ENCODE data around the gene MEIS2. TPM values are rescaled to one million over a fixed set of nuclear protein-coding genes. Genes with fewer than 3 reads are reported as not detected.

The MEIS2 gene
- total RNA-seq, 4 donors from 2014 or later: 28.3 to 87.5 (median 42.2) TPM

GRCh38 chr15:36887214-36887961 lies 213.0 kb downstream of the MEIS2 start:
- TF ChIP-seq CTCF (IDR thresholded peaks at IDR 0.05): no peak
- DNase-seq (ENCODE audit: low spot score): no peak
- no peak for ATAC-seq (ENCODE audit: low FRiP score)

- no peak for ATAC-seq (ENCODE audit: low FRiP score)
- no peak for DNase-seq (ENCODE audit: low spot score)
- TF ChIP-seq CTCF (IDR thresholded peaks at IDR 0.05): no peak
Measured at GRCh38 chr15:36886701-36887100, 213.6 kb downstream of the MEIS2 start.

GRCh38 chr15:36886191-36886590 lies 214.2 kb downstream of the MEIS2 start:
- ATAC-seq (ENCODE audit: low FRiP score) (no peak), DNase-seq (ENCODE audit: low spot score) (no peak)
- TF ChIP-seq CTCF (IDR thresholded peaks at IDR 0.05): no peak

- no peak for TF ChIP-seq CTCF (IDR thresholded peaks at IDR 0.05)
- DNase-seq (ENCODE audit: low spot score): no peak
- ATAC-seq (ENCODE audit: low FRiP score): no peak
Measured at GRCh38 chr15:36885771-36886170, 214.6 kb downstream of the MEIS2 start.

GRCh38 chr15:36884936-36885635 lies 215.3 kb downstream of the MEIS2 start:
- TF ChIP-seq CTCF (IDR thresholded peaks at IDR 0.05): no peak
- DNase-seq (ENCODE audit: low spot score) (no peak), ATAC-seq (ENCODE audit: low FRiP score) (no peak)

- DNase-seq (ENCODE audit: low spot score) (no peak), ATAC-seq (ENCODE audit: low FRiP score) (no peak)
- no peak for TF ChIP-seq CTCF (IDR thresholded peaks at IDR 0.05)
Measured at GRCh38 chr15:36884518-36884875, 215.9 kb downstream of the MEIS2 start.
